Measurements from ENCODE around the gene TNFRSF14.
"Not testable (repeated sequence)": the region's sequence is repeated elsewhere in the genome, so short reads cannot be mapped to it uniquely, and the experiment has no call there.

Gene TNFRSF14

DNA sequence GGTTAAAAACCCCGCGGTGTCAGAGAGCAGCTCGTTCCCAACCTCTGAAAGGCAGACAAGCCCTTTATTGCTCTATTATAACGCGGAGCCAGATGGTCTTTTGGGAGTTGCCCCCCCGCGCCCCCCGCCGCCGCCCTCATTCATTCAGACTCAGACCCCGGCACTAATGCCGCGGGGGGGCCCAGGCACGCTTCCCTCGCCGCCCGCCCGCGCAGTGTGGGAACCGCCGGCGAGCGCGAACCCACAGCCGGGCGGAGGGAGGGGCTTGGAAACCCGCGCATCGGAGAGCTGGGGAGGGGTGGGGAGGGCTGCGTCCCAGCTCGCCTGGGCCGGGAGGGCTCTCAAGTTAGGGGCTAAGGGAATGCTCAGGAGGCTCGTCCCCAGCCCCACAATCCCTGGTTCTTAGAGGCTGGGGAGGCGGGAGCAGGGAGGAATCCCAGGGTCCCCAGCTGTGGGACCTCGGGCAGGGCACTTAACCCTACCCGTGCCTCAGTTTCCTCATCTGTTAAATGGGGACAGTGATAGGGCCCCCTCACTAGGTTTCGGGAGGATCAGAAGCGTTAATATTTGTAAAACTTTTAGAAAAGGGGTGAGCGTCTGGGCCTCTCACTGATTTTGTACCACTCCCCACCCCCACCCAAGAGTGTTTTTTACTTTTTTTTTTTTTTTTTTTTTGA is 15.2 kb upstream of the TNFRSF14 start:
- no peak for DNase-seq

DNA sequence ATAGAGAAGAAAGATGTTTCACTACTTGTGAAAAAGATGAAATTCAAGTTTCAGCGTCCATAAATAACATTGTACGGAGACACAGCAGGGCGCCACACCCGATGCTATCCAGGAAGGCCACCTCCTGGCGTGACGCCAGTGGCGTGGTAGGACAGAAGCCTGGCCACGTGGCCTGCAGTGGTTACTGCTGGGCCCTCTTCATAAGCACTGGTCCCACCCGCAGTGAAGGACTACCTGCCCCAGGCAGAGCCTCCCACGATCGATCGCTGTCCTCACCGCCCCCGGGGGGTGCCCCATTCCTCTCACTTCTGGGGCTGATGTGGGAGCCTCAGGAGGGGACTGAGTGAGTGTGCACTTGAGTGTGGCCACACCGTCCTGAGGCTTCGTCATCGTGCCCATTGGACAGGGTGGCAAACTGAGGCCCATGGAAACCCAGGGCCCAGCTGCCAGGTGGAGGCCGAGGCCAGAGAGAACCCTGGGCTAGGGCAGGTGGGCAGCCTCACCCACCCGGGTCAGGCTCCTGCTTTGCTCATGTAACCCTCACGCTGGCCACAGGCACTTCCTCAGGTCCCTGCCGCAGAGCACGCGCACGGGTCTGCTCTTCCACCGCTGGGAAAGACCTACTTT is 14.4 kb upstream of the TNFRSF14 start:
- peak; percentile 35 for DNase-seq

DNA sequence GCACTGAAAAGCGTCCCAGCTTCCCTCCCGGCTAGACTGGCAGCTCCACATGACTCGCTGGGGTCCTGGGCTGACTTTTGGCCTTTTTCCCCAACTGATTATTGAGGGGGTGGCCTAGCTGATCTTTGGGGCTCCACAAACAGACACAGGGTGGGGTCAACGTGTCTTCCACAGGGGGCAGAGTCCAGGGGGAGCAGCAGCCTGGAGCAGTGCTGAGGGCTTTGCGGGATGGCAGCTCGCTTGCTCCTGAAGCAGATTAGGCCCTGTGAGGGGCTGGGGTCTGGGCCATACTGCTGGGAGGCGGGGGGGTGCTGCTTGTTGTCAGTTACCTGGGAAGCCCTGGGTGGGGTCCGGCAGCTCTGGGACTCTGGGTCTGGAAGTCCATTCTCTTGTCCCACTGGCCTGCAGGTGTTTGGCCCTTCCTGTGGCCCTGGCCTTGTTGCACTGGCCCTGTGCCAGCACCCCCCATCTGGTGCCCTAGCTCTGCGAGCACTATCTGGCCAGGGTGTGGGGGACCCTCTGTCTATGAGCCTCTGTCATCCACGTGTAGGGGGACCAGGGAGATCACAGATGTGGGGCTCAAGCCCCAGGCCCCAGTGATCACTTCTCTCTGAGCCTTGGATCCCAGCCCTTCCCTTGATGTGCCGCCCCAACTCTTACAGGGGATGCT is 13.8 kb upstream of the TNFRSF14 start:
- DNase-seq, result no peak

DNA sequence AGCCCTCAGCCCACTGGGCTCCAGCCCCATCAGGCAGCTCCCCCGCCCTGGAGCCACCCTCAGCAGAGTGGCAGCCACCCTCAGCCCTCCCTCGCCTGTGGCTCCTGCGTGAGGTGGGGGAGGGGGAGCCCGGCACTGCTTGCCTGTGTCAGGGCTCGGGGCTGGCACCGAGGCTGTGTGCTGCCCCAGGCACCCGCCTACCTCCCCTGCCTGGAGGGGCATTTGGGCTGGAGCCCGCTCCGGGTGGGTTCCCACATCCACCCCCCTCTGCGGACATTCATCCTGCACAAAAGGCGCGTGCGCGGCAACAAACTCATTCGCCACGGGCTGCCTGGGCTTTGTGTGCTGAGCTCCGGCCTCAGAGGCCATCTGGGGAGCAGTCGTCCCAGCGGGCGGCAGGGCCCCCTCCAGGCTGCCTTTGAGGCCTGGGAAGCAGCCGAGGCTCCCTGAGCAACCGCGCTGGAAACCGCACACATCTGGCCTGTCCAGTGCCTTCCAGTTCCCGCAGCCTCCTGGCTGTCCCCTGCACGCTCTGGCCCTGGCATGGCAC is 12.6 kb upstream of the TNFRSF14 start:
- peak; percentile 49 for DNase-seq

DNA sequence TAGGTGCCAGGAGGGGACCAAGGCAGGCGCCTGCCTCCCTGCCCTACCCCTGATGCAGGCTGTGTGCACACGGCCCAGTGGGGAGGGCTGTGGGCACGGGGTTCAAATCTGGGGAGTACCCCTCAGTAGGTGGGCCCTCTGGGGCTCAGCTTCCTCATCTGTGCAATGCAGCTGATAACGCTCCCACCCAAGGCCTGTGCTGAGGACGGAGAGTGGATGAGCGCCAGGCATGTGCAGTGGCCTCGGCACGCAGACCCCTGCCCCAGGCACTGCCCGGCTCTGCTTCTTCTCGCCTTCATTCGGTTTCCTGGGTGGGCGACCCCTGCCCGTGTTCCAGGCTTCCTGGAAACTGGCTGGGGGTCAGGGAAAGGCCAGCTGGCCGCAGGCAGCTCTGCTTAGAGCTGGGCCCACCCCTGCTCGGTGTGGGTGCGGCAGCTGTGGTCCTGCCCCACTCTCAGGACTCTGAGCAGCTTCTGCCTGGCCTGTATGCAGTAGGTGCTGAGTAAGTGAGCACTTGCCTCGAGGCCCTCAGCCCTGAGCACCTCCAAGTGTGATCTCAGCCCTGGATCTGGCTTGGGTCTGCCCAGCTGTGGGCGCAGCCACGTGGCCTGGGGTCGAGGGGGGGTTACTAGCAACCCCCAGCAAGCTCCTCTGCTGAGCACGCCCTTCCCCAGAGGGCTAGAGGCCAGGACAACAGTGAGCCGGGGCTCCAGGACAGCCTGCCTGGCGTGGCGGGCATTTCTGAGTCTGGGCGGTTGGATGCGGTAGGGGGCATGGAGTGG is 11.9 kb upstream of the TNFRSF14 start:
- peak; percentile 54 for DNase-seq

DNA sequence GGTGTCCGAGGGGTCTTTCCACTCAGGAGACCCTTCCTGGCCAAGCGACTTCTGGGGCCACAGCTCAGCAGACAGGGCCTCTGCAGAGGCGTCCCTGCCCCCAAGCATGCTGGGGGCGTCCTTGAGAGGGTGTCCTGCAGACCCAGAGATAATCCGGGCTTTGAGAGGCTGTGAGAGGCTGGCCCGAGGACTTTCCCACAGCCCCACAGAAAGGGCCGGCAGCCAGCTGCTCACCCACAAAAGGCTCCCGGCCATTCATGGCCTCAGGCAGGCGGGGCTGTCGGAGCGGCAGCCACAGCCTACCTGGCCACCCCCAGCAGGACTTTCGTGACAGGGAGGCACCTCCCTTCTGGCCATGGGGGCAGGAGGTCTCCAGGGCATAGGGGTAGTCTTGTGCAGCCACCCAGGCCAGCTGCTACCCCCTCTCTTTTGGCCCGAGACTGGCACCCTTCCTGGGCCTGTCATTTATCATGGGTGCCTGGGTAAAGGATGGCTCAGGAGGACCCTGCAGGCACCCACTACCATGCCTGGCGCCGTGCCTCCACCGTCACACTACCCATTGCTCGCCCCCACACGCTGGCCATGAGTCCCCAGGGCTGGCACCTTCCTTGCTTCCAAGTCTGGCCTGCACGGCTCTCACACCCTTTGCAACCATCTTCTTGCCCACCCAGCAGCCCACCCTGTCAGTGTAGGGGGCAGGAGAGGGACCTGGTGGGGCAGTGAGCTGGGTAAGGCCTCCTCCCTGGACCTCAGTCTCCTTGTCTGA is 11.1 kb upstream of the TNFRSF14 start:
- DNase-seq, result no peak

DNA sequence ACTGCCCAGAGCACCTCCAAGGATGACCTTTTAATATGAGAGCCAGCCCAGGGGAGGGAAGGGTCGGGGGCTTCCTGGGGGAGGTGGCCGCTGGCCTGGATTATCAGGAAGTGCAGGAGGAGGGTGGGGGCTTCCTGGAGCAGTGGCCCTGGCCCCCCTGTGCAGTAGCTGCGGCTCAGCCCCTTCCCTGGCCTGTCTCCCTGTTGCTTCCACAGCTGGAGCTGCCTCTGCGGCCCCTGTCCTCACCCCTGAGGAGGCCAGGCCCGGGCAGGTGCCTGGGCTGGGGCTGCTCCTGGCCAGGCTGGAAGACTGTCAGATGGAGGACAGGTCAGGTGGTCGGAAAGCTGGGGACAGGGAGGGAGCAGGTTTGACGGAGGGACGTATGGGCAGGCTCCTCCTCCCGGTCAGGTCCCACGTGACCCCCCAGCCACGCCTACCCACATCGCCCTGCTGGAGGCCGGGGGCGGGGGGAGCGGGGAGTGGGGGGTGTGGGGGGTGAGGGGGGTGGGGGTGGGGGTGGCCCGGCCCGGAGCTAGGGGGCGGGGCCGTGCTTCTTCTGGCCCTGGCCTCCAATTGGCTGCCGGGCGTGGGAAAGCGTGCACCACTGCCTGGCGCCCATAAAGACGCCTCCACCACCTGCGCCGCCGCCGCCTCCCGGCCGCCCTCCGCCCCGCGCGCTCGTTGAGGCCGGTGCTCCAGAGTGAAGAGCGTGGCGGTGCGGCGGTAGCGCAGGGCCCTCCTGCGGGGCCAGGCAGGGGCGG is 10.2 kb upstream of the TNFRSF14 start:
- peak; percentile 85 for DNase-seq

DNA sequence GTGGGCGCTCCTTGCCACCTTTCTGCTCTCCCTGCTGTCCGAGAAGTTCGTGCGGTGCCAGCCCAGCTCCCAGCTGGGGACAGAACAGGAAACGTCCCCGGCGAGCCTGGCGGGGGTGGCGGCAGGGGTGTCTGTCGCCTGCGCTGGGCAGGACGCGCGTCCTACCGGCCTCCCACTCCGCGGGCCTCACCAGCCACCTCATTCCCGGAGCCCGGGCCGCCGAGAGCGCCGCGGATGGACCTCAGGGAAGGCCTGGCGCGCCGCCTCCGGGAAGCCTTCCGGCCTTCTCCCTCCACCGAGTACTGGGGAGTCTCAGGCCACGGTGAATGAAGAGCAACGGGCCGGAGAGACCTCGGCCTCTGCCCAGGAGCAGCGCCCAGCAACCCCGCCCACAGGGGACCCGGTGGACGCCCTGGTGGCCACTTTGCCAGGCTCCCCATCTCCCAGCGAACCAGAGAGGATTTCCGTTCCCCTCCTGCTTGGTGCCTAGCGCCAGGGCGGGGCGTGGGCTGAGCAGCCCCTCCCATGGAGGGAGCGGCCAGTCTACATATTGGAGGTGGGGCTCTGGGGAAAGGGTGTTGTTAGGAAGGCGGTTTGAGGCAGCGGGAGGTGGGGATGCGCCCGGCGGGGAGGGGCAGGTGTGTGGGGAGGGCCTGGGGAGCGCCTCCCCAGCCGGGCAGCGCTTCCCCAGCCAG is 9.5 kb upstream of the TNFRSF14 start:
- DNase-seq, result peak; percentile 84

DNA sequence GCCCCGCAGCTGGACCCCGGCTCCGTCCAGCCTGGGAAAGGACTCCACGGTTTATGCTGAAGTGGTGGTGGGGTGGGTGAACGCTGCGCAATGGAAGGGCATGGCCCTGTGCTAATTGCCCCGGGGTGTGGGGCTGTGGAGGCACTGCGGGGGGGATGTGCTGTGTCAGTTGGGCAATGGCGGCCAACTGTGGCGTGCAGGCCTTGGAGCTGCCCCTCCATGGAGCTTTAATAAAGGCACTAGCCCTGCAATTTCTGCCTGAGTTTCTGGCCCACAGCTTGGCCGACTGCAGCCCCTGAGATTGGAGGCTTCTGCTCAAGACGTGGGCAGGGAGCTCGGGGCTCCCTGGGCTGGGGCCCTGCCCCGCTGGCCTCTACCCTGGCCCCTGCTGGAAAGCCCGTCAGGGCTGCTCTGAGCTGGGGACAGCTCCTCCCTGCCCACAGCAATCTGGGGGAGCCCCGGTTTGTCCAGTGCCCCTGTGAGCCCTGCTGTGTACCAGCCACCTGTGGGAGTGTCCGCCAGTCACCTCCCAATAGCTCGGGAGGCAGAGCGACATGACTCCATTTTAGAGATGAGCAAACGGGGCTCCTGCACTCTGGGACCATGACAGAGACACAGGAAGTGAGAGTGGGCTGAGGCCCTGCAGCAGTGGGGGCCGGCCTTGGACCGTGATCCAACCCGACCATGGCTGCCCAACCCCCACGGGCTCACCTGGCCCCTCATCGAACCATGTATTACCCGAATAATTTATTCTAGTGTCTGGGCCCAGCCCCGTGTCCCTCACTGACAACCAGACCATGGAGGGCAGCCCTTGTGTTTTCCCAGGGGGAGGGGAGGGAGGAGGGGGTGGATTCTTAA is 8.7 kb upstream of the TNFRSF14 start:
- DNase-seq, result peak; percentile 19

DNA sequence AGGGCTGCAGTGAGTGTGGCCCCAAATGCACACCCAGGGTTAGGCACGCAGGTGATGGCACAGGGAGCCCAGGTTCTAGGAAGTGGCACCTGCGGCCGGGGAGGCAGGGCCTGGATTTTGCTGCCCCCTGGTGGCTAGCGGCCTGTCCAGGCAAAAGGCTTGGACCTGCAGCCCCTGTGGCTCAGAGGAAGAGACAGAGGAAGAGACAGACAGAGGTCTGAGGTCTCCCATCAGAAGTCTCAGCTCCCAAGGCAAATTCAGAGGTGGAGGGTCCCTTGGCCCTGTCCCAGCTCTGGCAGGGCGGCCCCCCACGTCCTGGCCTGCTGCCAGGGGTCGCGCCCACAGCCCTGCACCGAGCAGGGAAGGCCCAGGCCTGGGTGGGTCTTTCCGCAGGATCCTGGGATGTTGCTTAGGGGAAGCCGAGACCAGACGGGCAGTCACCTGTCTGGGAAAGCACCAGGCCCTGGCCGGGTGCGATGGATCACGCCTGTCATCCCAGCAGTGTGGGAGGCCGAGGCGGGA is 8.0 kb upstream of the TNFRSF14 start:
- DNase-seq, result peak; percentile 65

DNA sequence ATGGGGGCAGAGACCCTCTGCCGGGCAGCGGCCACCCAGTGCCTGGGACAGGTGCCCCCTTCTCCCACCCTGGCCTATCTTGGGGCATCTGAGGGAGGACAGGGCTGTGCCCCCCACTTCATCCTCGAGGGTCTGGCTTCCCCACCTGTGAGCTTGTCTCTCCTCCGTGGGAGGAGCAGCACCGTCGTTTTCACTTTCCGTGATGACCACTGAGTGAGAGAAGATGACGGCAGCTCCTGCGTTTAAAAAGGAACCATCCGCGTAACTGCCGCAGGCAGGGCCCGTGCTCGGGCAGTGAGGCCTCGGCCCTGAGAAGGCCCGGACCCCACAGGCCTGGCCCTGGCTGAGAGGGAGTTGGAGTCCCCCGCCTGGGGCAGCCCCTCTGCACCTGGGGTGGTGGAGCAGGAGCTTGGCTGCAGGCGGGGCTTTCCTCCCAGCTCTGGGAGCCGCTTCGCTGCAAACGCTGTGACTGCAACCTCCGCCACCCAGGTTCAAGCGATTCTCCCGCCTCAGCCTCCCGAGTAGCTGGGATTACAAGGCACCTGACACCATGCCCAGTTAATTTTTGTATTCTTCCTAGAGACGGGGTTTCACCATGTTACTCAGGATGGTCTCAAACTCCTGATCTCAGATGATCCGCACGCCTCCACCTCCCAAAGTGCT is 6.7 kb upstream of the TNFRSF14 start:
- DNase-seq, result not testable (repeated sequence)

DNA sequence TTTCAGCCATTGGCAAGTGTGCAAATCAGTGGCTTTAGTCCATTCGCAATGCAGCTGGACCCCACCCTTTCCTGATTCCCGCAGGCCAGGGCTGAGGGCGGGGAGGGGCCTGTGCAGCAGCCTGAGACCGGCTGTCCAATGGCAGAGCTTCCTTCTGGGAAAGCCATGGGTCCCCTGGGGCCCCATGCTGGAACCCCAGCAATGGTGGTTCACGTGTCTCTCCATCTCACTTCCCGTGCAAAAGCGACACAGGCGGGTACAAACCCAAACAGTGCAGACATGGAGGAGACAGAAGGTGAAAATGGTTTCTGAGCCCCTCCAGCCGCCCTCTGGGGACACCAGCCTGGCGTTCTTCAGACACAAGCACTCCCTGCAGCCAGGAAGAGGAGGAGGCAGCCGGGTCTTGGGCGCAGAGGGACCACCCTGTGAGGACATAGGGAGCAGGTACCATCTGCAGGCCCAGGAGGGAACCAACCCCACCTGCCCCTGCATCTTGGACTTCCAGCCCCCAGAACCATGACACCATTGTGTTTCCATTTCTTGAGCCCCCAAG is 5.8 kb upstream of the TNFRSF14 start:
- DNase-seq, result not testable (repeated sequence)

DNA sequence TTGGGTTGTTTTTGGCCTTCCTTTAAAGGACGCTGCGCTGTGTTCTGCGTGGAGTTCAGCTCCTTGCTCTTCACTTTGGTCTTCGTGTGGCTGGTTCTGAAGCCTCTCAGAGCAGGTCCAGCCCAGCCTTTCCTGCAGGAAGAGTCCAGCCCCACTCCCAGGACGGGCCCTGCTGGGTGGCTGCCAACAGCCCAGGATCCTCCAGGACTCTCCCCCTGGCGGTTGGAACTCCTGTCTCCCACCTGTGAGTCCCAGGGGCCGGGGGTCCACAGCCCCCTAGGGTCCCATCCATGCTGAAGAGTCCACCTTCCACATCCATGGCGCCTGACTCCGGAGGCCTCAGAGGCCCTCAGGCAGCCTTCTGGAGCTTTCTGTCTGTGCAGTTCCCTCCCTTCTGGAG is 4.6 kb upstream of the TNFRSF14 start:
- not testable (repeated sequence) for DNase-seq

DNA sequence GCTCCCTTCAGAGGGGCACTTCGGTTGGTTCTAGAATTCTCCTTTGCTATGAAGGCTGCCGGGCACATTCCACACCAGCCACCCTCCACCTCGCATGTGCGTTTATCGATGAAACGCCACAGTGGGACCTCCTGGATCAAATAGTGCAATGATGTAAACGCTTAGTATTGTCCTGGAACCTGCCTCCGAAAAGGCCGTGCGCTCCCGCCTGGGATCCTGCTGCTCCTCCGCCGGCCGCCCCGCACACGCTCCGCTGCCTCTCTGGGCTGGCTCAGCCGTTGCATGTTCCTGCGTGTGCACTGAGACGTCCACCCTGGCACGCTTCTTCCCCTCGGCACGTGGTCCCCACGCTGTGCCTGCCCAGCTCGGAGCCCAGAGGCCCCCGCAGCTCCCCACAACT is 4.0 kb upstream of the TNFRSF14 start:
- no peak for DNase-seq

DNA sequence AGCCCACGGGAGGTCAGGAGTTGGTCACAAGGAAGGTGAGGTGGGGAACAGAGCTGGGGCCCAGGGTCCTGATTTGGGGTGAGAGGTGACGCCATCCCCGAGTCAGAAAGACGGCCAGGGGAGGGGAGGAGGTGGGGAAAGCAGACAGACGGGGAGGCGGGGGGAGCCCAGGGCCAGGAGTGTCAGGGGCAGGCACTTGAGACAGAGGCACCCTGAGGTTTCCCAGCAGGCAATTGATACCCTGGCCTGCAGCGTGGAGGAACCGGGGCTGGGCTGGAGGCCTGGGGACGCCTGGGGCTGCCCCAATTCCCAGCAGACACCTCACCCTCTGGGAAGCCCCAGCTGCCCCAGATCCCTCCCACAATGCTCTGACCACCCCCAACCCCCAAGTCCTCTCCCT is 3.1 kb upstream of the TNFRSF14 start:
- DNase-seq, result not testable (repeated sequence)

DNA sequence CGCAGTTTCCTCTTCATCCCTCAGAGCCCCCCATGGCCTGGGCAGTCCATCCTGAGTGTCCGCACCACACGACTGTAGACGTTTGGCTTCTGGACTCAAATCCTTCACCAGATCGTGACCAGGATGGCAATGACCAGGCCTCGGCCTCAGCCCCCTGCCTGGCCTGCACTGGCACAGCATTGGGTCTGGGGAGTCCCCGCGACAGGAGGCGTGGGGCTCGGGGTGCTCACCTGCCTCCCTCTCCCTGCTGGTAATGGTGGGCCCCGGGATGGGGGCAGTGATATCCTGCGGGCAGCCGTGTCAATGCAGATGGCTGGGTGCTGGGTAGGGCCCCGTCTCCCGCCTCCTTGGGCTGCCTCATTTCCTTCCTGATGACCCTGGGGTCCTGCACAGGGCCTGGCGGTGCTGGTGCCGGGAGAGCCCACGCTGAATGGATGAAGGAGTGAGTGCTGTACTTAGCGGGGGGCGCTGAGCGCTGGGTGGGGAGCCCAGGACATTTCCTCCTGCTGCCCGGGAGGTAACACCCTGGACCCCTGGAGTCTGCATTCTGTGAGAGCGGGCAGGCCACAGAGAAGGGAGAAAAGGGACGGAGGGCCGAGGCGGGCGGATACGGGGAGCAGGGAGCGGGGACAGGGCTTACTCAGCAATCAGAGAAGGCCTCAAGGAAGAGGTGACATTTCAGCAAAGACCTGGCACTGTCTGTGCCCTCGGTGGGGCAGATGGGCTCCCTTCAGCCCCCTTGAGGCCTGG is 2.1 kb upstream of the TNFRSF14 start:
- DNase-seq, result no peak

DNA sequence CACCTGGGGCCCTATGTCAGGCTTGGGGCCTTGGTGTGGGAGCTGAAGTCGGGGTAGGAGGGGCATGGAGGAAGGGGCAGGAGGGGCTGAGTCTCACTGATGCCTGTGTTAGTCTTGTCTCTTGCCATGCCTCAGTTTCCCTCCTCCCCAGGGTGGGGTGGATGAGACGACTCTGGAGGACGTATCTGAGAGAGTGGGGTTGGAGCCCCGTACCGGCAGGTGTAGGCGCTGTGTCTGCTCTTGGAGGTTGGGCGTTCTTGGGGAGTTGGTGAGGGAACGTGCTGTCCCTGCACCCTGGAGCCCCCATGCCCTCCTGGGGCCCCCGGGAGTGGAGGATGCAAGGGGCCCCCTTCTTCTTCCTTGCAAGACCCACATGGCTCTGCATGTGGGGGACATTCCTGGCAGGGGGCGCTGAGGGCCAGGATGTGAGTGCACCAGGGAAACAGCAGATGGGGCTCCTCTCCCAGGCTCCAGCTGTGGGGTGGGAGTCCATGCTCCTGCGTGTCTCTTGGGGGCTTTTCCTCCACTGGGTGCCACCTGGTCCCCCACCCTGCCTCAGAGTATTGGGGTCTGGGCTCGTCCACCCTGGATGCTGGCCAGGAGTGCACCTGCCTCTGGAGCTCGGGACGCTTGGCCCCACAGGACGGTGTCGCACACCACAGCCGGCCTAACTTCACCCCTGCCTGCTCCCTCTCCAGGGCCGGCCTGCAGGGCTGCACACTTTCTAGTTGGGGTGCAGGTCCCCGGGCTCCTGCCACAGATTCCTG is 1.4 kb upstream of the TNFRSF14 start:
- peak; percentile 26 for DNase-seq
